Measurements from ENCODE around the gene GRAP2. TPM values are rescaled to one million over a fixed set of nuclear protein-coding genes. Genes with fewer than 3 reads are reported as not detected.
A peak's percentile ranks its signal among the peaks of the same experiment; 100 is the strongest.
"Not testable (repeated sequence)": the region's sequence is repeated elsewhere in the genome, so short reads cannot be mapped to it uniquely, and the experiment has no call there.

The GRAP2 gene
- polyA plus RNA-seq, 3 donors from 2014 or later, result 41.7 to 67.5 (median 46.0) TPM

DNA sequence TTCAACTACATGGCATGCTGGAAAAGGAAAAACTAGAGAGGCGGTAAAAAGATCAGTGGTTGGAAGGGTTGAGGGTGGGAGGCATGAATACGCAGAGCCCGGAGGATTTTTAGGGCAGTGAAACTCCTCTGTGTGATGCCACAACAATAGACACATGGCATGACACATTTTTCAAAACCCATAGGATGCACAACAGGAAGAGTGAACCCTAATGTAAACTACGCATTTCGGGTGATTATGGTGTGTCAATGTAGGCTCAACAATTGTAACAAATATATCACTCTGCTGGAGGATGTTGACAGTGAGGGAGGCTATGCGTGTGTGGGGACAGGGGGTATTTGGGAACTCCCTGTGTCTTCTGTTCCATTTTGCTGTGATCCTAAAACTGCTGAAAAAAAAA, 78.2 kb downstream of the GRAP2 start:
- H3K27ac Mint-ChIP-seq, result peak overlapping the region in 3 of 6 donors; percentile 20 to 24 (median 23)
- H3K4me3 Mint-ChIP-seq, result no peak overlapping the region
- peaks cover 4 to 15% (median 4%) of the 10 kb centered on the region in 3 donors for H3K27me3 Mint-ChIP-seq (ENCODE audit: low read depth in 3 of 3)
- peaks cover 7 to 13% of the 10 kb centered on the region in 2 donors for H3K4me1 Mint-ChIP-seq
- H3K36me3 Mint-ChIP-seq, result peaks cover 7 to 16% (median 7%) of the 10 kb centered on the region in 3 donors
- no peak for DNase-seq
- peaks cover 0 to 1% (median 0%) of the 10 kb centered on the region in 6 donors for H3K9me3 Mint-ChIP-seq

DNA sequence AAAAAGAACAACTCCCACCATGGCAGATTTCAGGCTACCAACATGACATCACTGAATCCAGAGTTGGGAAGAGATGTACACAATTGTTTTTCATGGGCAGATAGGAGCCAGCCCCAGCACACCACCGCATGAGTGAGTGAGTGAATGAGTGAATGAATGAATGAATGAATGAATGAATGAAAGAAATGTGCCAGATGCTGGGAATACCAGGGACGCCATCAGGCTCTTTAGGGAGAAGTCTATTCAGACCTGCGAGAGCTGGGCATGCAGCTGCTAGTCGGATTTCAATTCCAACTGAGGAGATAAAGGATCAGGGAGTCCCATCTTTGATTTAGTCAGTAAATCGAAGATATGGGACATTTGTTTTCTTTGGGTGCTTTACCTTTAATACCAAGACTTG, 78.6 kb downstream of the GRAP2 start:
- Mint-ChIP-seq H3K4me1 (peaks cover 7 to 13% of the 10 kb centered on the region in 2 donors), H3K4me3 (no peak overlapping the region), H3K27ac (peak overlapping the region in 2 of 6 donors; percentile 20 to 24), H3K9me3 (peaks cover 0 to 1% (median 0%) of the 10 kb centered on the region in 6 donors), H3K36me3 (peaks cover 7 to 13% (median 7%) of the 10 kb centered on the region in 3 donors), H3K27me3 (ENCODE audit: low read depth in 3 of 3) (peaks cover 4 to 17% (median 4%) of the 10 kb centered on the region in 3 donors)
- no peak for DNase-seq

DNA sequence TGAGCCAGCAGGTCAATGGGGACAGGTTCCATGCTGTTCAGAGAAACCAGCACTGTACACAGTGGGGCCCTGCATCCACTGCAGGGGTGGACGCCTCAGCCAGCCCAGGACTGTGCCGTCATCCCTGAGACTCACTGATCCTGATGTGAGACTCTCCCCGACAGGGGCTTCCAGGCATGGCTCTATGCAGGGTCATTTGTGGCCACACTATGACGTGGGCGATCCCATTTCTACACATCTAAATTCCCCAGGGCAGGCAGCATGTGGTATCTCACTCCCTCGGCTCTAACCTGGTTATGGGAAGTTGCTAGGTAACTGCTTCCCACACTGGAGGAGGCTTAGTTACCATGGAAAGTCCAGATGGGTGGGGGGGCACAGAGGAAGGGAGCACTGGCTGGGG, 79.7 kb downstream of the GRAP2 start:
- Mint-ChIP-seq H3K9me3 (peaks cover 0 to 1% (median 0%) of the 10 kb centered on the region in 6 donors), H3K36me3 (peaks cover 3 to 9% (median 4%) of the 10 kb centered on the region in 3 donors), H3K4me1 (peaks cover 7 to 13% of the 10 kb centered on the region in 2 donors), H3K4me3 (no peak overlapping the region), H3K27ac (no peak overlapping the region), H3K27me3 (ENCODE audit: low read depth in 3 of 3) (peaks cover 4 to 20% (median 4%) of the 10 kb centered on the region in 3 donors)
- no peak for DNase-seq

DNA sequence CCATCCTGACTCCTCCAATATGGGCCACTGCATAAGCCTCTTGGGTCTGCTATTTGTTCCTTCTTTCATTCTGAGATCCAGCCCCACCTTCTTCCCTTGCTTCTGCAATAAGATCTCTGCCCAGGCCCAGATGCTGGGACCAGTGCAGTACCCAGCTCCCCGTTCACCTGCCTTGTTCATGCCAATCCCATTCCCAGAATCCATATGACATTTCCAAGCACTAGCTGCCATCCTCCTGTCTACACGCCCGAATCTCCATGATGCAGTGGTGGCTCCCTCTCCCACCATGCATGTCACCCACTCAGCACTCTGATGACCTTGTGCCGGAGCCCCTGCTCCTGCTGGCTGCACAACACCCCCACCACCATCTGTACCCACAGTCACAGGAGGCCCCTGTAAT, 82.5 kb downstream of the GRAP2 start:
- no peak for DNase-seq
- no peak overlapping the region for H3K4me3 Mint-ChIP-seq
- peaks cover 5 to 28% (median 12%) of the 10 kb centered on the region in 3 donors for H3K27me3 Mint-ChIP-seq (ENCODE audit: low read depth in 3 of 3)
- H3K9me3 Mint-ChIP-seq, result no peaks in the 10 kb centered on the region
- H3K4me1 Mint-ChIP-seq, result peaks cover 7 to 13% of the 10 kb centered on the region in 2 donors
- peak overlapping the region in 1 of 6 donors; percentile 51 for H3K27ac Mint-ChIP-seq
- H3K36me3 Mint-ChIP-seq, result no peaks in the 10 kb centered on the region

DNA sequence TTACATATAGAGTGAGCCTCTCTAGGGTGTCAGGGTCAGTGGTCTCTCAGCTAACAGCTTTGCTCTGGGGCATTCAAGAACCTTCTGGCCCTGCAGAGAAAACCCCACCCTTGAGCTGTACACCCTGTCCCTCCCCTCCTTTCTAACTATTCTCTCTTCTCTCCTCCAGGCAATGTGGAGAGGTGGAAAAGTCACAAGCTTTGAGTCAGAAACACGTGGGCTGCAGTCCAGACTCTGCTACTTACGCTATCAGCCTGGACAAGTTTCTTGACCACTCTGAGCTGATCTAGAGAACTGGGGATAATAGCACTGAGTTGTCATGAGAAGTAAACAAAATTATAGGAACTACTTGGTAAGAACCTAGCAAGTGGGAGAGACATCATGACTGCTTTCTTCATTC, 83.1 kb downstream of the GRAP2 start:
- no peak overlapping the region for H3K4me3 Mint-ChIP-seq
- H3K36me3 Mint-ChIP-seq, result no peaks in the 10 kb centered on the region
- no peaks in the 10 kb centered on the region for H3K9me3 Mint-ChIP-seq
- peaks cover 5 to 9% of the 10 kb centered on the region in 2 donors for H3K4me1 Mint-ChIP-seq
- peaks cover 6 to 35% (median 12%) of the 10 kb centered on the region in 3 donors for H3K27me3 Mint-ChIP-seq (ENCODE audit: low read depth in 3 of 3)
- DNase-seq, result no peak
- no peak overlapping the region for H3K27ac Mint-ChIP-seq

DNA sequence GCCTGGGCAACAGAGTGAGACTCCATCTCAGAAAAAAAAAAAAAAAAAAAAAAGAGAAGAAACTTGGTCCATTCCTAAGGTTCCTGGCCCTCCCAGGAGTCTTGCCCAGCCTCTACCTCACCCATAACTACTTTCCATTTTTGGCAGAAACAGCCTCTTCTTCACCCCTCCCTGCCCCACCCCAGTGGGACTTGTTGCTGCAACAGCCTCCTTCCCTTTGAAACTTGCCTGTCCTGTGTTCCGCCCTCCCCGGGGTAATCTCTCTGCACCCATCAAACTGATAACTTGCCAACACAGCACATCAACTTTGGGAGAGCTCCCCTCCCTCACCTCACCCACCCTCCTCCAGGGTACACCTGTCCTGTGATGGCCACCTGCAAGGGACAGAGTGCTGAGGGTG, 83.9 kb downstream of the GRAP2 start:
- Mint-ChIP-seq H3K4me1 (peaks cover 4 to 6% of the 10 kb centered on the region in 2 donors), H3K27me3 (ENCODE audit: low read depth in 3 of 3) (peaks cover 8 to 42% (median 13%) of the 10 kb centered on the region in 3 donors), H3K4me3 (no peak overlapping the region), H3K9me3 (no peaks in the 10 kb centered on the region), H3K36me3 (no peaks in the 10 kb centered on the region), H3K27ac (no peak overlapping the region)
- no peak for DNase-seq

DNA sequence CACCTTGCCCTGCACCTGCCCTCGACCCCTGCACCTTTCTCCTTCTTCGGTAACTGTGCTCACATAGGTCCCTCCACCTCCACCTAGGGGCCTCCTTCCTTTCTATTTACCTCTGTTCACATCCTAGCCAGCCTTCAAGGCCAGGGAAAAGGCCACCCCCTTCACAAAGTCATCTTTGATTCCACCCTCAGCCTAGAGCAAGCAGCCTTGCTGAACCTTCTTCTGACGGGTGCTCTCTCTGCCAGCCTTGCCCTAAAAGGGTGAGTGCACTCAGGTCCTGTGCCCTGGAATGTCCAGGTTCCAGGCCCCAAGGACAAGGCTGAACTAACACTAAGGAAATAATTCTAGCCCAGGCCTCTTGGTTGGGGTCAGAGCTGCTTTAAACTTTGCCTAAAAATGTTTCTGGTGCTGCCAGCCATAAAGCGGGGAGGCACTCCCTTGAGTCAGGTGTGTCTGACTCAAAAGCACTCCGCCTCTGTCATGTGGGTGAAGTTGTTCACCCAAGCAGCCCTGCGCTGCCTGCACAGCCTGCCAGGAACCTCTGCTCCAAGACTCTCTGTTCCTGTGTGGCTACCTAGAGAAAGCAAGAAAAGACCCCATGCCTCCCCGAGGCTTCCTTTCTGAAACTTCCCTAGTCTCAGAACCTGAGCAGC, 84.6 kb downstream of the GRAP2 start:
- Mint-ChIP-seq H3K9me3 (no peaks in the 10 kb centered on the region), H3K36me3 (no peaks in the 10 kb centered on the region), H3K4me3 (no peak overlapping the region), H3K4me1 (peaks cover 0 to 4% of the 10 kb centered on the region in 2 donors), H3K27ac (peak overlapping the region in 1 of 6 donors; percentile 45), H3K27me3 (ENCODE audit: low read depth in 3 of 3) (peaks cover 9 to 44% (median 13%) of the 10 kb centered on the region in 3 donors)
- DNase-seq, result no peak

DNA sequence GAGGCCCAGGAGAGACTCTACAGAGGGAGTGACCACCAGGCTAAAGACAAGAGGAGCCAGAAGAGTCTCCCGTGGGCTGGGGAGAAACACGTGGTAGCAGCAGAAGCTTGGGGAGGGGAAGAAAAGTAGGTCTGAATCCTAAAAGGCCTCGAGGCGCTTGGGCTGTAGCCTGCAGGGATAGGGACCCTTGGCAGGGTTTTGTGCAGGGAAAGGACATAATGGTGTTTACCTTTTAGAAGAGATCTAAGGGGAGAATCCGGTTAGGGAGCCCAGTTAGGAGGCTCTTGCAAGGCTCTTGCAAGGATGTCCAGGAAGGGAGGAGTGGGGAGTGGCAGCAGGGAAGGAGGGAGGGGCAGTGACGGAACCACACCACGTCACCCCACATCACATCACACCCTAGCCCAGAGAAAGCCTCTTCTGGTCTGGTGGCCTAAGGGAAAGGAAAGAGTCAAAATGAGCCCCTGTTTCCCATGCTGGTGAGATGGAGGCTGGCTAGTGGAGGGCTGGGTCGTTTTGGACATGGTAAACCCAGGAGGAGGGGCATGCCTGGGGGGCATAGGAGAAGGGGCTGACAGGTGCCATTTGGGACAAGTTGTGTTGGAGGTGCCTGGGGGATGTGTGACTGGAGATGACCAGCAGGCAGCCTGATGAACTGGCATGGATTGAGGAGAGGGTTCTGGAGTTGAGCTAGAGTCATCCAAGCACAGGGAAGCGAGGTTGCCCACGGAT, 87.7 kb downstream of the GRAP2 start:
- H3K9me3 Mint-ChIP-seq, result no peaks in the 10 kb centered on the region
- DNase-seq, result no peak
- peaks cover 11 to 42% (median 15%) of the 10 kb centered on the region in 3 donors for H3K27me3 Mint-ChIP-seq (ENCODE audit: low read depth in 3 of 3)
- peak overlapping the region in 1 of 6 donors; percentile 28 for H3K27ac Mint-ChIP-seq
- peaks cover 1 to 2% of the 10 kb centered on the region in 2 donors for H3K4me1 Mint-ChIP-seq
- H3K36me3 Mint-ChIP-seq, result no peaks in the 10 kb centered on the region
- peak overlapping the region in 1 of 5 donors; percentile 31 for H3K4me3 Mint-ChIP-seq

DNA sequence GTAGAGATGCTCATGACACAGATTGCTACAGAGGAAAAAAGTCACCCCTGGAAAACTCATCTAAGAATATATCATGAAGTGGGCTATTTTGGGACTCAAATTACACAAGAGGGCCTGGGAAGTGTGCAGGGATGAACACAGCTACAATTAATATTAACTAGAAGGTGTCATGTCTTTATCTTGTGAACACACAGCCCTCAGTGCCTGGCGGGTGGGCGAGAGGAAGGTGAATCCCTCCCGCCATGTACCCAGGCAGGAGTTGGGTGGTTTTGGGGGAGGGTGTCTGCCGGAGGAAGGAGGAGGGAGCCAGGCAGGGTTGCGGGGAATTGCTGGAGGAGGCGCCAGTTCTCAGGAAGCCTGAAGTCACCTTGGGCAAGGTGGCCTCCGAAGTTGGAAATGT, 88.7 kb downstream of the GRAP2 start:
- no peak overlapping the region for H3K4me3 Mint-ChIP-seq
- no peaks in the 10 kb centered on the region for H3K36me3 Mint-ChIP-seq
- DNase-seq, result no peak
- no peaks in the 10 kb centered on the region for H3K9me3 Mint-ChIP-seq
- H3K4me1 Mint-ChIP-seq, result peaks cover 6 to 10% of the 10 kb centered on the region in 2 donors
- H3K27ac Mint-ChIP-seq, result no peak overlapping the region
- peaks cover 15 to 43% (median 15%) of the 10 kb centered on the region in 3 donors for H3K27me3 Mint-ChIP-seq (ENCODE audit: low read depth in 3 of 3)

DNA sequence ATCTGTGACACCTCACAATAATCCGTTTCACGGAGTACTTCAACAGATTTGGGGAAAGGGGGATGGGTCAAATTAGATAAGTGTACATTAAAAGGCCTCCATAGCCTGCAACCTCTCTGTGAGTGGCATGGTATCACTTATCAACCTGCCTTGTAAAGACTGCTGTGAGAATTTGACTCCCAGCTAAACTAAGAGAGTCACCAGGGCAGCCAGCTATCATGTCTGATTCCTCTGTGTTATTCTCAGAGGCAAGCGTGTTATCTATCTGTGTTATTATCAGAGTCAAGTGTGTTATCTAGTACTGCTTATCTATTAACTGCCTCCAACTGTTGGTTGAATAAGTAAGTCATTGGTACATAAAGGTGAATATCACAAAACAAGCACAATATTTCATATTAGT, 89.8 kb downstream of the GRAP2 start:
- H3K27me3 Mint-ChIP-seq (ENCODE audit: low read depth in 3 of 3), result peaks cover 13 to 41% (median 15%) of the 10 kb centered on the region in 3 donors
- no peak for DNase-seq
- H3K36me3 Mint-ChIP-seq, result no peaks in the 10 kb centered on the region
- H3K27ac Mint-ChIP-seq, result no peak overlapping the region
- no peaks in the 10 kb centered on the region for H3K9me3 Mint-ChIP-seq
- peaks cover 6 to 10% of the 10 kb centered on the region in 2 donors for H3K4me1 Mint-ChIP-seq
- H3K4me3 Mint-ChIP-seq, result no peak overlapping the region

DNA sequence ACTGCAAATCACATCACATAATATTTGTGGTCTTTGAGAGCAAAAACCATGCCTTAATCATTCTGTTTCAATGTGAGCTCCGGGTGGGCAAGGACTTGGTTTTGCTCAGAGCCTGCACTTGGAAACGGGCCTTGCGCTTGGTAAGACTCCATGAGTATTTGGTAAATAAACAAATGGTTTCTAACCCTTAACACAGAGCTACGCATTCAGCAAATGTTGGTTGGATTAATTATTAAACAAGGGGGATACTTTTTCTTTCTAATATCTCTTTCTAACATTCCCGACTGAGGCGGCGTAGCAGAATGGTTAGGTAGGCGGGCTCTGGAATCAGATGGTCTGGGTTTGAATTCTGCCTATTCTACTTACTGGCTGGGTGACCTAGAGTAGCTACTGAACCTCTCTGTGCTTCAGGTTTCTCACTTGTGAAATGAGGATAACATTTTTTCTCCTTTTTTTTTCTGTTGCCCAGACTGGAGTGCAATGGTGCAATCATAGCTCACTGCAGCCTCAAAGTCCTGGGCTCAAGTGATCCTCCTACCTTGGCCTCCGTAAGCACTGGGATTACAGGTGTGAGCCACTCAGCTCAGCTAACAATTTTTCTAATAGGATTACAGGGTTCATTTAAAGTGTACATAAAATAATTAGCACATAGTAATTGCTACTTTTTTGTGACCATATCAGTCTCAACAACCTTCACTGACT, 90.4 kb downstream of the GRAP2 start:
- Mint-ChIP-seq H3K27ac (no peak overlapping the region), H3K4me3 (no peak overlapping the region), H3K4me1 (peaks cover 8 to 10% of the 10 kb centered on the region in 2 donors), H3K9me3 (no peaks in the 10 kb centered on the region), H3K36me3 (no peaks in the 10 kb centered on the region), H3K27me3 (ENCODE audit: low read depth in 3 of 3) (peaks cover 12 to 43% (median 18%) of the 10 kb centered on the region in 3 donors)
- no peak for DNase-seq

DNA sequence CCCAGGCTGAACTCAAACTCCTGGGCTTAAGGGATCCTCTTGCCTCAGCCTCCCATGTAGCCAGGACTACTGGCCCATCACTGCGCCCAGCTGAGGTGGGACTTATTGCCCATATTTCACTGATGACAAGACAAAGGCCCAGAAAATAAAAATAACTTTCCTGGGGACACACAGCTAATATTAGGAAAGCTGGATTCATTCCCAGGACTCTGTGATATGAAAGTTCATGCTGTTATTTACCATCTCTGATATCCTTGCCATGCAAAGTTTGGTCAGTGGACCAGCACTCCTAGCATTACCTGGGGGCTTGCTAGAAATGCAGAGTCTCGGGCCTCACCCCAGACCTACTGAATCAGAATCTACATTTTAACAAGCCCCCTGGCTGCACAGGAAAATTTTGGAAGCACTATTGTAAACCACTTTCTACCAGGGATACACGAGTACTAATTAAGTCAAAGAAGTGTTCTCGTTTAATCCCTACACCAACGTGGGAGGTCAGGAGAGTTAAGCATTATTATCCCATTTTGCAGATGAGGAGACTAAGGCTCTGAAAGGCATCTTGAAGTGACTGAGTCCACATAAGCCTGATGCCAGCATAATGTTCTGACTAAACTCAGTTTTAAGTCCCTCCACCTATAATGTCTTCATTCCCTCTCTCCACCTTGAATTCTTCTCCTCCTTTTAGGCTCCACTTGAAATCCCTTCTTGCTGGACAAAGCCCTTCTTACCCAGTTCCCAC, 91.4 kb downstream of the GRAP2 start:
- no peak overlapping the region for H3K4me3 Mint-ChIP-seq

DNA sequence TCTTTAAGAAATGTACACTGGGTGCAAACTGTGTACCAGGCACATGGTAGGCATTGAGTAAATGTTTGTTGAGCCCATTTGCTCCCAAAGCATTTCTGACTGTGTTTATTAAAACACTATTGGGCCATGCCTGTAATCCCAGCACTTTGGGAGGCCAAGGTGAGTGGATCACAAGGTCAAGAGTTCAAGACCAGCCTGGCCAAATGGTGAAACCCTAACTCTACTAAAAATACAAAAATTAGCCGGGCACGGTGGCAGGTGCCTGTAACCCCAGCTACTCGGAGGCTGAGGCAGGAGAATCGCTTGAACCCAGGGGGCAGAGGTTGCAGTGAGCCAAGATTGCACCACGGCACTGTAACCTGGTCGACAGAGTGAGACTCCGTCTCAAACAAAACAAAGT, 92.0 kb downstream of the GRAP2 start:
- H3K27ac Mint-ChIP-seq, H3K36me3 Mint-ChIP-seq, H3K4me3 Mint-ChIP-seq, H3K9me3 Mint-ChIP-seq, DNase-seq, H3K4me1 Mint-ChIP-seq: not testable (repeated sequence)
- H3K27me3 Mint-ChIP-seq (ENCODE audit: low read depth in 3 of 3), result peaks cover 11 to 45% (median 20%) of the 10 kb centered on the region in 3 donors

More for the DNA sequence above, 91.4 kb downstream of the GRAP2 start:
- H3K4me1 Mint-ChIP-seq, result peaks cover 8 to 10% of the 10 kb centered on the region in 2 donors
- H3K36me3 Mint-ChIP-seq, result no peaks in the 10 kb centered on the region
- H3K9me3 Mint-ChIP-seq, result no peaks in the 10 kb centered on the region
- H3K27me3 Mint-ChIP-seq (ENCODE audit: low read depth in 3 of 3), result peaks cover 15 to 48% (median 18%) of the 10 kb centered on the region in 3 donors
- no peak for DNase-seq
- H3K27ac Mint-ChIP-seq, result no peak overlapping the region

All from immature natural killer cell (primary cell).